Transverse colon (tissue), 4 donors: ENCODE data around the gene ABCB4.

ENCODE experiments used
- POLR2A ChIP-seq: fragments of 450-650 bp; IDR thresholded peaks from one replicate; pipeline ENCODE4 v1.6.1; 2016; ENCODE audit warnings: antibody characterized with exemption, mild to moderate bottlenecking, moderate library complexity
- POLR2AphosphoS5 ChIP-seq, 3 donors: sonication (generic); formaldehyde crosslinking; IDR thresholded peaks; one replicate each; pipeline ENCODE4 v1.6.1; 2016; ENCODE audit warnings: antibody characterized with exemption in 3 of 3
- TF ChIP-seq, protein P1 (sequence below), 5 experiments: fragments of 200-600 bp in 3 of 5; fragments of 450-650 bp in 2 of 5; sonication (generic) in 3 of 5; IDR thresholded peaks; 1 replicate in 2 of 5; 2 replicates in 3 of 5; pipeline ENCODE4 v1.5.1; 2016 to 2017; ENCODE audit warnings: antibody characterized with exemption in 5 of 5, inconsistent platforms in 3 of 5, mild to moderate bottlenecking in 2 of 5, moderate library complexity in 1 of 5

GRCh38 chr7:87445897-87446296, 29.6 kb downstream of the ABCB4 start:
- TF ChIP-seq POLR2A (no peak), POLR2AphosphoS5 (IDR thresholded peaks at IDR 0.05) (no peak)
- TF ChIP-seq, protein P1, sequence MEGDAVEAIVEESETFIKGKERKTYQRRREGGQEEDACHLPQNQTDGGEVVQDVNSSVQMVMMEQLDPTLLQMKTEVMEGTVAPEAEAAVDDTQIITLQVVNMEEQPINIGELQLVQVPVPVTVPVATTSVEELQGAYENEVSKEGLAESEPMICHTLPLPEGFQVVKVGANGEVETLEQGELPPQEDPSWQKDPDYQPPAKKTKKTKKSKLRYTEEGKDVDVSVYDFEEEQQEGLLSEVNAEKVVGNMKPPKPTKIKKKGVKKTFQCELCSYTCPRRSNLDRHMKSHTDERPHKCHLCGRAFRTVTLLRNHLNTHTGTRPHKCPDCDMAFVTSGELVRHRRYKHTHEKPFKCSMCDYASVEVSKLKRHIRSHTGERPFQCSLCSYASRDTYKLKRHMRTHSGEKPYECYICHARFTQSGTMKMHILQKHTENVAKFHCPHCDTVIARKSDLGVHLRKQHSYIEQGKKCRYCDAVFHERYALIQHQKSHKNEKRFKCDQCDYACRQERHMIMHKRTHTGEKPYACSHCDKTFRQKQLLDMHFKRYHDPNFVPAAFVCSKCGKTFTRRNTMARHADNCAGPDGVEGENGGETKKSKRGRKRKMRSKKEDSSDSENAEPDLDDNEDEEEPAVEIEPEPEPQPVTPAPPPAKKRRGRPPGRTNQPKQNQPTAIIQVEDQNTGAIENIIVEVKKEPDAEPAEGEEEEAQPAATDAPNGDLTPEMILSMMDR (IDR thresholded peaks at IDR 0.05), result no peak
